ENCODE data around the gene FSIP2. TPM values are rescaled to one million over a fixed set of nuclear protein-coding genes. Genes with fewer than 3 reads are reported as not detected.

The FSIP2 gene
- total RNA-seq, 1 experiment from 2014 or later, result 2.2 TPM

DNA sequence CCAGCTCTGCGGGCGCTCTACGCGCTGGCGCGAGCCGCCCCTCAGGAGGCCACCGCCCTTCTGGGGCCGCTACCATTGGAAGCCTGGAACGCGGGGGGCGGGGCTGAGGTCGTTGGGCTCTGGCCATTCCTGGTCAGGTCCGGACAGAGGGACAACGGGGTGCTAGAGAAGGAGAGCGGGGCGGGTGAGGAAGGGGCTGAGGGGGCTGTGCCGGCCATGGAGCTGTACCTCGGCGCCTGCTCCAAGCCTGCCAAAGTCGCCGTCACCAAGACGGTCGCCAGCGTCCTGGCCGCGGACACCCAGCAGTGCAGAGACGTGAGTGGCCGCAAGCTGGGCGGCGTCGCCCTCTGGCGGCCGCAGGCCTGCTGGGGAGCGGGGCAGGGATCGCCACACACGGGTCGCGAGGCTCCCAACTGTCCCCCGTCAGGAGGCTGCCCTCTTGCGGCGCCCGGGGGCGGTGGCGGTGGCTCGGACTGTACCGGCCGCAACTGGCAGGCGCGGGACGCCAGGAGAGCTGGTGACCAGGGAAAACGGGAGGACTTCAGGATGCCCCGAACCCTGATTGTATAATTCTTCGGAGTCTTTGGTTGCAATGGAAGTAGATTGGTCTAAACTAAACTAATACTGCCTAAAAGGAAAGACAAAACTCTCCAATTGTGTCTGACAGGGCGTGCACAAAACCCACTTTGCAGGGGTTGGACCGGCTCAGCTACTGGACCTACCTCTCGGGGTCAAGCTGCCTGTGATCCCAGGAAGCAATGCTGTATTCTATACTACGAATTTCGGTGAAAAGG lies at the start of gene FSIP2 (continued):
- TF ChIP-seq, protein P1, sequence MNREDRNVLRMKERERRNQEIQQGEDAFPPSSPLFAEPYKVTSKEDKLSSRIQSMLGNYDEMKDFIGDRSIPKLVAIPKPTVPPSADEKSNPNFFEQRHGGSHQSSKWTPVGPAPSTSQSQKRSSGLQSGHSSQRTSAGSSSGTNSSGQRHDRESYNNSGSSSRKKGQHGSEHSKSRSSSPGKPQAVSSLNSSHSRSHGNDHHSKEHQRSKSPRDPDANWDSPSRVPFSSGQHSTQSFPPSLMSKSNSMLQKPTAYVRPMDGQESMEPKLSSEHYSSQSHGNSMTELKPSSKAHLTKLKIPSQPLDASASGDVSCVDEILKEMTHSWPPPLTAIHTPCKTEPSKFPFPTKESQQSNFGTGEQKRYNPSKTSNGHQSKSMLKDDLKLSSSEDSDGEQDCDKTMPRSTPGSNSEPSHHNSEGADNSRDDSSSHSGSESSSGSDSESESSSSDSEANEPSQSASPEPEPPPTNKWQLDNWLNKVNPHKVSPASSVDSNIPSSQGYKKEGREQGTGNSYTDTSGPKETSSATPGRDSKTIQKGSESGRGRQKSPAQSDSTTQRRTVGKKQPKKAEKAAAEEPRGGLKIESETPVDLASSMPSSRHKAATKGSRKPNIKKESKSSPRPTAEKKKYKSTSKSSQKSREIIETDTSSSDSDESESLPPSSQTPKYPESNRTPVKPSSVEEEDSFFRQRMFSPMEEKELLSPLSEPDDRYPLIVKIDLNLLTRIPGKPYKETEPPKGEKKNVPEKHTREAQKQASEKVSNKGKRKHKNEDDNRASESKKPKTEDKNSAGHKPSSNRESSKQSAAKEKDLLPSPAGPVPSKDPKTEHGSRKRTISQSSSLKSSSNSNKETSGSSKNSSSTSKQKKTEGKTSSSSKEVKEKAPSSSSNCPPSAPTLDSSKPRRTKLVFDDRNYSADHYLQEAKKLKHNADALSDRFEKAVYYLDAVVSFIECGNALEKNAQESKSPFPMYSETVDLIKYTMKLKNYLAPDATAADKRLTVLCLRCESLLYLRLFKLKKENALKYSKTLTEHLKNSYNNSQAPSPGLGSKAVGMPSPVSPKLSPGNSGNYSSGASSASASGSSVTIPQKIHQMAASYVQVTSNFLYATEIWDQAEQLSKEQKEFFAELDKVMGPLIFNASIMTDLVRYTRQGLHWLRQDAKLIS (CRISPR knock-in tag; IDR thresholded peaks at IDR 0.05; ENCODE audit: borderline replicate concordance), result peak; percentile 78; the same call in 1 of the 2 replicates
- TF ChIP-seq CREB1 (CRISPR knock-in tag; IDR thresholded peaks at IDR 0.05) (0 out of 2 replicates have a peak, but pooled peaks have one; percentile 48), FOXK1 (CRISPR knock-in tag; IDR thresholded peaks at IDR 0.05) (peak; percentile 30; the same call in 1 of the 2 replicates), TP53 (CRISPR knock-in tag; IDR thresholded peaks at IDR 0.05) (peak; percentile 82), RELA (CRISPR knock-in tag; IDR thresholded peaks at IDR 0.05; ENCODE audit: borderline replicate concordance) (peak; percentile 71; the same call in 1 of the 2 replicates), ZNF121 (CRISPR knock-in tag; IDR thresholded peaks at IDR 0.05) (peak; percentile 63; the same call in 1 of the 2 replicates), KAT7 (CRISPR knock-in tag; IDR thresholded peaks at IDR 0.05; ENCODE audit: borderline replicate concordance) (peak; percentile 93; the same call in 1 of the 2 replicates)
- TF ChIP-seq, protein P2, sequence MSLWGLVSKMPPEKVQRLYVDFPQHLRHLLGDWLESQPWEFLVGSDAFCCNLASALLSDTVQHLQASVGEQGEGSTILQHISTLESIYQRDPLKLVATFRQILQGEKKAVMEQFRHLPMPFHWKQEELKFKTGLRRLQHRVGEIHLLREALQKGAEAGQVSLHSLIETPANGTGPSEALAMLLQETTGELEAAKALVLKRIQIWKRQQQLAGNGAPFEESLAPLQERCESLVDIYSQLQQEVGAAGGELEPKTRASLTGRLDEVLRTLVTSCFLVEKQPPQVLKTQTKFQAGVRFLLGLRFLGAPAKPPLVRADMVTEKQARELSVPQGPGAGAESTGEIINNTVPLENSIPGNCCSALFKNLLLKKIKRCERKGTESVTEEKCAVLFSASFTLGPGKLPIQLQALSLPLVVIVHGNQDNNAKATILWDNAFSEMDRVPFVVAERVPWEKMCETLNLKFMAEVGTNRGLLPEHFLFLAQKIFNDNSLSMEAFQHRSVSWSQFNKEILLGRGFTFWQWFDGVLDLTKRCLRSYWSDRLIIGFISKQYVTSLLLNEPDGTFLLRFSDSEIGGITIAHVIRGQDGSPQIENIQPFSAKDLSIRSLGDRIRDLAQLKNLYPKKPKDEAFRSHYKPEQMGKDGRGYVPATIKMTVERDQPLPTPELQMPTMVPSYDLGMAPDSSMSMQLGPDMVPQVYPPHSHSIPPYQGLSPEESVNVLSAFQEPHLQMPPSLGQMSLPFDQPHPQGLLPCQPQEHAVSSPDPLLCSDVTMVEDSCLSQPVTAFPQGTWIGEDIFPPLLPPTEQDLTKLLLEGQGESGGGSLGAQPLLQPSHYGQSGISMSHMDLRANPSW (CRISPR knock-in tag; conservative IDR thresholded peaks at IDR 0.05; ENCODE audit: low read depth), result peak; percentile 81; the same call in 1 of the 2 replicates
- TF ChIP-seq, protein P3, sequence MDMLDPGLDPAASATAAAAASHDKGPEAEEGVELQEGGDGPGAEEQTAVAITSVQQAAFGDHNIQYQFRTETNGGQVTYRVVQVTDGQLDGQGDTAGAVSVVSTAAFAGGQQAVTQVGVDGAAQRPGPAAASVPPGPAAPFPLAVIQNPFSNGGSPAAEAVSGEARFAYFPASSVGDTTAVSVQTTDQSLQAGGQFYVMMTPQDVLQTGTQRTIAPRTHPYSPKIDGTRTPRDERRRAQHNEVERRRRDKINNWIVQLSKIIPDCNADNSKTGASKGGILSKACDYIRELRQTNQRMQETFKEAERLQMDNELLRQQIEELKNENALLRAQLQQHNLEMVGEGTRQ (CRISPR knock-in tag; IDR thresholded peaks at IDR 0.05), result peak; percentile 55
- TF ChIP-seq, protein P4, sequence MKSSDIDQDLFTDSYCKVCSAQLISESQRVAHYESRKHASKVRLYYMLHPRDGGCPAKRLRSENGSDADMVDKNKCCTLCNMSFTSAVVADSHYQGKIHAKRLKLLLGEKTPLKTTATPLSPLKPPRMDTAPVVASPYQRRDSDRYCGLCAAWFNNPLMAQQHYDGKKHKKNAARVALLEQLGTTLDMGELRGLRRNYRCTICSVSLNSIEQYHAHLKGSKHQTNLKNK (CRISPR knock-in tag; IDR thresholded peaks at IDR 0.05), result no peak

DNA sequence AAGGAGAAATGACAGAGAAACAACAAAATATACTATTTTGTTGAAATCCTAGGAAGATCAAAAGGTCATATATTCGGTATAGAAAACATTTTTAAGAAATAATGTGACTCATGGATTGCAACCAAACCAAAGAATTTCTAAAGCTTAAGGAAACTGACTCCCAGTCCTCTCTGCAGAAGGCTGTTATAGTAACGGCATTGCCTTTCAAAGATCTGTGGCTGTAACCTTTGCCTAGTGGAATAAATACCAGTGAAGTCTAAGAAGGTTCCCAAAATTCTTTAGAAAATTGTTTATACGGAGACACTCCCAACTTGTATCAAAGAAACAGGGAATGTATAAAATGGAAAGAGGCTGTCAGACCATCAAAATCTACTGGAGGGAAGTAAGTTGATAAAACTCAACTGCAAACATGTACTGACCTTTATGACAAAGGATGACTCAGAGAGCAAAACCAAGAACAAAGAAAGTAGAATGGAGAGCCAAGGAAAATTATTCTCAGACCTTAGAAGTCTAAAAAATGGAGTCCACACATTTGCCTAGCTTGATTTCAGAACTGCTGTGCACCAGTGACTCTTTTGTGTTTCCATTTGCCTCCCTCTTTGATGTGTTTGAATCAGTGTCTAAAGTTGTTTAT lies 48.6 kb upstream of the FSIP2 start:
- CTCF ChIA-PET, result interaction anchor here (1.3 kb wide), 1 partner anchor 167 kb away, joined by 3 read pairs; no protein-coding TSS in a partner anchor
- ATAC-seq (no peak), DNase-seq (ENCODE audit: low spot score) (no peak)
- Mint-ChIP-seq H3K27ac (no peak overlapping the region), H3K9me3 (peaks cover 9% of the 10 kb centered on the region), H3K36me3 (no peaks in the 10 kb centered on the region), H3K4me1 (no peaks in the 10 kb centered on the region), H3K27me3 (ENCODE audit: low read depth) (no peaks in the 10 kb centered on the region), H3K4me3 (no peak overlapping the region)
- POLR2A ChIA-PET, result interaction anchor here (0.5 kb wide), 1 partner anchor 215 kb away, joined by 3 read pairs; no protein-coding TSS in a partner anchor
- TF ChIP-seq TP53 (CRISPR knock-in tag; IDR thresholded peaks at IDR 0.05), result no peak
- no peak for TF ChIP-seq MYBL2 (CRISPR knock-in tag; IDR thresholded peaks at IDR 0.05)
- TF ChIP-seq, protein P5, sequence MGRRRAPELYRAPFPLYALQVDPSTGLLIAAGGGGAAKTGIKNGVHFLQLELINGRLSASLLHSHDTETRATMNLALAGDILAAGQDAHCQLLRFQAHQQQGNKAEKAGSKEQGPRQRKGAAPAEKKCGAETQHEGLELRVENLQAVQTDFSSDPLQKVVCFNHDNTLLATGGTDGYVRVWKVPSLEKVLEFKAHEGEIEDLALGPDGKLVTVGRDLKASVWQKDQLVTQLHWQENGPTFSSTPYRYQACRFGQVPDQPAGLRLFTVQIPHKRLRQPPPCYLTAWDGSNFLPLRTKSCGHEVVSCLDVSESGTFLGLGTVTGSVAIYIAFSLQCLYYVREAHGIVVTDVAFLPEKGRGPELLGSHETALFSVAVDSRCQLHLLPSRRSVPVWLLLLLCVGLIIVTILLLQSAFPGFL (CRISPR knock-in tag; IDR thresholded peaks at IDR 0.05; ENCODE audit: borderline replicate concordance), result no peak
- no peak for TF ChIP-seq ZNF138 (CRISPR knock-in tag; conservative IDR thresholded peaks at IDR 0.05)
- TF ChIP-seq OVOL2 (CRISPR knock-in tag; IDR thresholded peaks at IDR 0.05; ENCODE audit: borderline replicate concordance), result no peak
- no peak for TF ChIP-seq RELA (CRISPR knock-in tag; IDR thresholded peaks at IDR 0.05; ENCODE audit: borderline replicate concordance)
- no peak for TF ChIP-seq EMX1 (CRISPR knock-in tag; IDR thresholded peaks at IDR 0.05)
- TF ChIP-seq, protein P6, sequence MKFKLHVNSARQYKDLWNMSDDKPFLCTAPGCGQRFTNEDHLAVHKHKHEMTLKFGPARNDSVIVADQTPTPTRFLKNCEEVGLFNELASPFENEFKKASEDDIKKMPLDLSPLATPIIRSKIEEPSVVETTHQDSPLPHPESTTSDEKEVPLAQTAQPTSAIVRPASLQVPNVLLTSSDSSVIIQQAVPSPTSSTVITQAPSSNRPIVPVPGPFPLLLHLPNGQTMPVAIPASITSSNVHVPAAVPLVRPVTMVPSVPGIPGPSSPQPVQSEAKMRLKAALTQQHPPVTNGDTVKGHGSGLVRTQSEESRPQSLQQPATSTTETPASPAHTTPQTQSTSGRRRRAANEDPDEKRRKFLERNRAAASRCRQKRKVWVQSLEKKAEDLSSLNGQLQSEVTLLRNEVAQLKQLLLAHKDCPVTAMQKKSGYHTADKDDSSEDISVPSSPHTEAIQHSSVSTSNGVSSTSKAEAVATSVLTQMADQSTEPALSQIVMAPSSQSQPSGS (CRISPR knock-in tag; IDR thresholded peaks at IDR 0.05; ENCODE audit: borderline replicate concordance, low read depth), result no peak
- TF ChIP-seq, protein P7, sequence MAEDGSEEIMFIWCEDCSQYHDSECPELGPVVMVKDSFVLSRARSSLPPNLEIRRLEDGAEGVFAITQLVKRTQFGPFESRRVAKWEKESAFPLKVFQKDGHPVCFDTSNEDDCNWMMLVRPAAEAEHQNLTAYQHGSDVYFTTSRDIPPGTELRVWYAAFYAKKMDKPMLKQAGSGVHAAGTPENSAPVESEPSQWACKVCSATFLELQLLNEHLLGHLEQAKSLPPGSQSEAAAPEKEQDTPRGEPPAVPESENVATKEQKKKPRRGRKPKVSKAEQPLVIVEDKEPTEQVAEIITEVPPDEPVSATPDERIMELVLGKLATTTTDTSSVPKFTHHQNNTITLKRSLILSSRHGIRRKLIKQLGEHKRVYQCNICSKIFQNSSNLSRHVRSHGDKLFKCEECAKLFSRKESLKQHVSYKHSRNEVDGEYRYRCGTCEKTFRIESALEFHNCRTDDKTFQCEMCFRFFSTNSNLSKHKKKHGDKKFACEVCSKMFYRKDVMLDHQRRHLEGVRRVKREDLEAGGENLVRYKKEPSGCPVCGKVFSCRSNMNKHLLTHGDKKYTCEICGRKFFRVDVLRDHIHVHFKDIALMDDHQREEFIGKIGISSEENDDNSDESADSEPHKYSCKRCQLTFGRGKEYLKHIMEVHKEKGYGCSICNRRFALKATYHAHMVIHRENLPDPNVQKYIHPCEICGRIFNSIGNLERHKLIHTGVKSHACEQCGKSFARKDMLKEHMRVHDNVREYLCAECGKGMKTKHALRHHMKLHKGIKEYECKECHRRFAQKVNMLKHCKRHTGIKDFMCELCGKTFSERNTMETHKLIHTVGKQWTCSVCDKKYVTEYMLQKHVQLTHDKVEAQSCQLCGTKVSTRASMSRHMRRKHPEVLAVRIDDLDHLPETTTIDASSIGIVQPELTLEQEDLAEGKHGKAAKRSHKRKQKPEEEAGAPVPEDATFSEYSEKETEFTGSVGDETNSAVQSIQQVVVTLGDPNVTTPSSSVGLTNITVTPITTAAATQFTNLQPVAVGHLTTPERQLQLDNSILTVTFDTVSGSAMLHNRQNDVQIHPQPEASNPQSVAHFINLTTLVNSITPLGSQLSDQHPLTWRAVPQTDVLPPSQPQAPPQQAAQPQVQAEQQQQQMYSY (CRISPR knock-in tag; IDR thresholded peaks at IDR 0.05), result no peak
- TF ChIP-seq FOXJ3 (CRISPR knock-in tag; IDR thresholded peaks at IDR 0.05; ENCODE audit: borderline replicate concordance), result no peak
